ENCODE measurements around the gene PTPN1. TPM values are rescaled to one million over a fixed set of nuclear protein-coding genes. Genes with fewer than 3 reads are reported as not detected.

PTPN1 gene
- total and polyA plus RNA-seq, 2 of the 13 experiments (the other 11 are each of a cell fraction or from before 2014, with no cell fraction given), result 17.7 to 37.2 TPM

DNA sequence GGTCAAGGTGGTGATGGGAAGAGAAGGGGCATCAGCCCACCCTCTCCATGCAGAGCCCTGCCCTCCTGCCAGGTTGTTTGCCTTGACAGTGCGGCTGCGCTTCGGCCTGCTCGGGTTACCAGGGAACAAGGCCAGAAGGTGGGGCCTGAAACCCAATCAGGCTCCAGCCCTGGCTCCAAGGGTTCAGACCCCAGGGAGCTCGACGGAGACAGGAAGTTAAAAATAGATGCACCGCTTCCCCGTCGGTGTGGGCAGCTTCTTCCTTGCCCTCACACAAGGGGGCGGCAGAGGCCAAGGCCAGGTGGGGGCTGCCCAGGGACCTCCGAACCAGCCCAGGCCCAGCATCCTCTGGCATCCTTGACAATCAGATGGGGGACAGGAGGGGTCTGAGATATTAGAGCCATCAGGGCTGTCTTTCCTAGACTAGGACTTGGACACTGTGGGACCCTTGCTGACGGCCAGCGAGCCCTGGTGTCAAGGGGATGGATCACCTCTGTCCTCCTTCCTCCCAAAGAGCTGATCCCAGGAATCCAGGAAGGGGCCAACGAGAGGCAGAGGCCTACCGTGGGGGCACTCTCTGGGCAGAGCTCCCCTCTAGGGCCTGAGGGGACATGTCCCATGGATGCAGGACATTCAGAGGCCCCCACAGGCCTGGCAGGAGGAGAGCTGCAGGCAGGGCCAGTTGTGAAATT lies 115.9 kb downstream of the PTPN1 start:
- CTCF ChIA-PET (ENCODE audit: low intra/inter-chr PET ratio, low total read pairs), result interaction anchor here (0.7 to 2.2 kb wide), 6 partner anchors 10 to 164 kb away, joined by 4 to 13 read pairs (median 6); no protein-coding TSS in a partner anchor
- no peak overlapping the region for H3K9ac ChIP-seq (ENCODE audit: insufficient read depth, low read depth, low read length)
- TF ChIP-seq, protein P1, sequence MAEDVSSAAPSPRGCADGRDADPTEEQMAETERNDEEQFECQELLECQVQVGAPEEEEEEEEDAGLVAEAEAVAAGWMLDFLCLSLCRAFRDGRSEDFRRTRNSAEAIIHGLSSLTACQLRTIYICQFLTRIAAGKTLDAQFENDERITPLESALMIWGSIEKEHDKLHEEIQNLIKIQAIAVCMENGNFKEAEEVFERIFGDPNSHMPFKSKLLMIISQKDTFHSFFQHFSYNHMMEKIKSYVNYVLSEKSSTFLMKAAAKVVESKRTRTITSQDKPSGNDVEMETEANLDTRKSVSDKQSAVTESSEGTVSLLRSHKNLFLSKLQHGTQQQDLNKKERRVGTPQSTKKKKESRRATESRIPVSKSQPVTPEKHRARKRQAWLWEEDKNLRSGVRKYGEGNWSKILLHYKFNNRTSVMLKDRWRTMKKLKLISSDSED (CRISPR knock-in tag; IDR thresholded peaks at IDR 0.05), result no peak
- TF ChIP-seq ZNF605 (CRISPR knock-in tag; IDR thresholded peaks at IDR 0.05), result no peak
- no peak for TF ChIP-seq MZF1 (CRISPR knock-in tag; IDR thresholded peaks at IDR 0.05; ENCODE audit: borderline replicate concordance)
- no peak for TF ChIP-seq TBX3 (IDR thresholded peaks at IDR 0.05; ENCODE audit: borderline replicate concordance)
- TF ChIP-seq, protein P2, sequence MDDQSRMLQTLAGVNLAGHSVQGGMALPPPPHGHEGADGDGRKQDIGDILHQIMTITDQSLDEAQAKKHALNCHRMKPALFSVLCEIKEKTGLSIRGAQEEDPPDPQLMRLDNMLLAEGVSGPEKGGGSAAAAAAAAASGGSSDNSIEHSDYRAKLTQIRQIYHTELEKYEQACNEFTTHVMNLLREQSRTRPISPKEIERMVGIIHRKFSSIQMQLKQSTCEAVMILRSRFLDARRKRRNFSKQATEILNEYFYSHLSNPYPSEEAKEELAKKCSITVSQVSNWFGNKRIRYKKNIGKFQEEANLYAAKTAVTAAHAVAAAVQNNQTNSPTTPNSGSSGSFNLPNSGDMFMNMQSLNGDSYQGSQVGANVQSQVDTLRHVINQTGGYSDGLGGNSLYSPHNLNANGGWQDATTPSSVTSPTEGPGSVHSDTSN (CRISPR knock-in tag; IDR thresholded peaks at IDR 0.05; ENCODE audit: borderline replicate concordance), result no peak
- no peak for TF ChIP-seq ATAD3A (CRISPR knock-in tag; IDR thresholded peaks at IDR 0.05)
- TF ChIP-seq NBN (conservative IDR thresholded peaks at IDR 0.05), result no peak
- TF ChIP-seq, protein P3, sequence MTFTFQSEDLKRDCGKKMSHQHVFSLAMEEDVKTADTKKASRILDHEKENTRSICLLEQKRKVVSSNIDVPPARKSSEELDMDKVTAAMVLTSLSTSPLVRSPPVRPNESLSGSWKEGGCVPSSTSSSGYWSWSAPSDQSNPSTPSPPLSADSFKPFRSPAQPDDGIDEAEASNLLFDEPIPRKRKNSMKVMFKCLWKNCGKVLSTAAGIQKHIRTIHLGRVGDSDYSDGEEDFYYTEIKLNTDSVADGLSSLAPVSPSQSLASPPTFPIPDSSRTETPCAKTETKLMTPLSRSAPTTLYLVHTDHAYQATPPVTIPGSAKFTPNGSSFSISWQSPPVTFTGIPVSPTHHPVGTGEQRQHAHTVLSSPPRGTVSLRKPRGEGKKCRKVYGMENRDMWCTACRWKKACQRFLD (CRISPR knock-in tag; IDR thresholded peaks at IDR 0.05; ENCODE audit: borderline replicate concordance), result no peak
- TF ChIP-seq, protein P4, sequence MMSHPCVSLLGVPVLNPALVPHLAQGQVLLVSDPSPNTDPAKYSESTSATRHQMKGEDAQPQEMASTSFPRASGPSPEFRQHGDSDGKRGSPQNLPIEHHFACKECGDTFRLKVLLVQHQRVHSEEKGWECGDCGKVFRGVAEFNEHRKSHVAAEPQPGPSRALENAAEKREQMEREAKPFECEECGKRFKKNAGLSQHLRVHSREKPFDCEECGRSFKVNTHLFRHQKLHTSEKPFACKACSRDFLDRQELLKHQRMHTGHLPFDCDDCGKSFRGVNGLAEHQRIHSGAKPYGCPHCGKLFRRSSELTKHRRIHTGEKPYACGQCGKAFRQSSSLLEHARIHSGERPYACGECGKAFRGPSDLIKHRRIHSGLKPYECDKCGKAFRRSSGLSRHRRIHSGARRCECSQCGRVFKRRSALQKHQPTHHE (CRISPR knock-in tag; IDR thresholded peaks at IDR 0.05; ENCODE audit: borderline replicate concordance), result no peak
- no peak for TF ChIP-seq SOX6 (IDR thresholded peaks at IDR 0.05)
- TF ChIP-seq SOX6 (CRISPR knock-in tag; IDR thresholded peaks at IDR 0.05), result peak; percentile 34; the same call in 1 of the 2 replicates
- peak; percentile 84 for TF ChIP-seq MEF2D (CRISPR knock-in tag; IDR thresholded peaks at IDR 0.05)
- TF ChIP-seq, protein P5, sequence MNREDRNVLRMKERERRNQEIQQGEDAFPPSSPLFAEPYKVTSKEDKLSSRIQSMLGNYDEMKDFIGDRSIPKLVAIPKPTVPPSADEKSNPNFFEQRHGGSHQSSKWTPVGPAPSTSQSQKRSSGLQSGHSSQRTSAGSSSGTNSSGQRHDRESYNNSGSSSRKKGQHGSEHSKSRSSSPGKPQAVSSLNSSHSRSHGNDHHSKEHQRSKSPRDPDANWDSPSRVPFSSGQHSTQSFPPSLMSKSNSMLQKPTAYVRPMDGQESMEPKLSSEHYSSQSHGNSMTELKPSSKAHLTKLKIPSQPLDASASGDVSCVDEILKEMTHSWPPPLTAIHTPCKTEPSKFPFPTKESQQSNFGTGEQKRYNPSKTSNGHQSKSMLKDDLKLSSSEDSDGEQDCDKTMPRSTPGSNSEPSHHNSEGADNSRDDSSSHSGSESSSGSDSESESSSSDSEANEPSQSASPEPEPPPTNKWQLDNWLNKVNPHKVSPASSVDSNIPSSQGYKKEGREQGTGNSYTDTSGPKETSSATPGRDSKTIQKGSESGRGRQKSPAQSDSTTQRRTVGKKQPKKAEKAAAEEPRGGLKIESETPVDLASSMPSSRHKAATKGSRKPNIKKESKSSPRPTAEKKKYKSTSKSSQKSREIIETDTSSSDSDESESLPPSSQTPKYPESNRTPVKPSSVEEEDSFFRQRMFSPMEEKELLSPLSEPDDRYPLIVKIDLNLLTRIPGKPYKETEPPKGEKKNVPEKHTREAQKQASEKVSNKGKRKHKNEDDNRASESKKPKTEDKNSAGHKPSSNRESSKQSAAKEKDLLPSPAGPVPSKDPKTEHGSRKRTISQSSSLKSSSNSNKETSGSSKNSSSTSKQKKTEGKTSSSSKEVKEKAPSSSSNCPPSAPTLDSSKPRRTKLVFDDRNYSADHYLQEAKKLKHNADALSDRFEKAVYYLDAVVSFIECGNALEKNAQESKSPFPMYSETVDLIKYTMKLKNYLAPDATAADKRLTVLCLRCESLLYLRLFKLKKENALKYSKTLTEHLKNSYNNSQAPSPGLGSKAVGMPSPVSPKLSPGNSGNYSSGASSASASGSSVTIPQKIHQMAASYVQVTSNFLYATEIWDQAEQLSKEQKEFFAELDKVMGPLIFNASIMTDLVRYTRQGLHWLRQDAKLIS (CRISPR knock-in tag; IDR thresholded peaks at IDR 0.05), result no peak
- TF ChIP-seq POLR2G (IDR thresholded peaks at IDR 0.05; ENCODE audit: low read depth, low read length), result no peak
- no peak for TF ChIP-seq SP4 (CRISPR knock-in tag; IDR thresholded peaks at IDR 0.05)

More for the DNA sequence above, 115.9 kb downstream of the PTPN1 start:
- FAIRE-seq, result peak; percentile 79
- intact Hi-C loops (cut with micrococcal nuclease; ENCODE audit: unreplicated experiment) (loop anchor here (1.0 kb wide), 1 partner anchor 120 kb away; no protein-coding TSS in a partner anchor), in situ Hi-C loops (cut with HindIII; ENCODE audit: extremely low pct_ligation_motif_present, low pct_unique_long_range_greater_than_20kb) (loop anchor here (25.0 kb wide), 1 partner anchor 111 kb away; the partner anchor contains the start of gene PARD6B)
- no peaks in the 10 kb centered on the region for H3K79me2 ChIP-seq (ENCODE audit: insufficient read depth, low read length)
- 6% methylated on average over 15 of the region's 15 CpGs for WGBS (ENCODE audit: low lambda C conversion rate)
- H3K27ac ChIP-seq (ENCODE audit: extremely low read length, insufficient read depth, low read length), result no peak overlapping the region
- H3K4me1 ChIP-seq (ENCODE audit: insufficient read depth, low read length), result peaks cover 50% of the 10 kb centered on the region
- POLR2A ChIA-PET, result interaction anchor here (0.9 to 2.2 kb wide), 6 partner anchors 19 to 165 kb away, joined by 4 to 8 read pairs (median 4); partner anchors contain the start of gene PARD6B
- peaks cover 2 to 34% of the 10 kb centered on the region in 2 experiments for H3K27me3 ChIP-seq (ENCODE audit: control insufficient read depth in 1 of 2, insufficient read depth in 2 of 2, low read length in 2 of 2)
- H3K9me3 ChIP-seq (ENCODE audit: low read length), result peaks cover 2% of the 10 kb centered on the region
- peak overlapping the region; percentile 47; the same call in 1 of the 2 replicates for H3K4me2 ChIP-seq (ENCODE audit: low read depth, low read length)
- no peak overlapping the region for H2AFZ ChIP-seq (ENCODE audit: low read length)
- peak; percentile 59 for ATAC-seq
- no peaks in the 10 kb centered on the region for H4K20me1 ChIP-seq (ENCODE audit: insufficient read depth, low read length)
- peak overlapping the region in 1 of 3 experiments; percentile 38; a peak in 1 of 6 replicates for H3K4me3 ChIP-seq (replicated peaks in 1 of 3; ENCODE audit: insufficient read depth in 1 of 3, low read depth in 2 of 3, low read length in 3 of 3)
- peak; percentile 75 for DNase-seq (ENCODE audit: low spot score)
- no peaks in the 10 kb centered on the region for H3K36me3 ChIP-seq (replicated peaks in 1 of 2; ENCODE audit: control insufficient read depth in 1 of 2, insufficient read depth in 2 of 2, low read length in 2 of 2)
- no TSS peak for BruUV-seq (replicated peaks)
